ENCODE results near the gene NEU1.

- TF ChIP-seq YY1 (IDR thresholded peaks at IDR 0.05; ENCODE audit: insufficient read depth, insufficient read length) (no peak), ZNF274 (IDR thresholded peaks at IDR 0.05; ENCODE audit: low read depth, low read length) (no peak), SUZ12 (IDR thresholded peaks at IDR 0.05; ENCODE audit: extremely low read depth, insufficient read depth, insufficient read length) (no peak)
Measured at GRCh38 chr6:31886541-31886991, 23.9 kb upstream of the NEU1 start.
